GM19452 (cell line): ENCODE data around the gene FHOD3.
A peak's percentile ranks its signal among the peaks of the same experiment; 100 is the strongest.

ENCODE experiments used
- ATAC-seq: cut with Tn5 transposase; IDR thresholded peaks from one replicate; pipeline ENCODE4 v1.9.1; 2021; ENCODE audit not compliant: unreplicated experiment

The FHOD3 gene

DNA sequence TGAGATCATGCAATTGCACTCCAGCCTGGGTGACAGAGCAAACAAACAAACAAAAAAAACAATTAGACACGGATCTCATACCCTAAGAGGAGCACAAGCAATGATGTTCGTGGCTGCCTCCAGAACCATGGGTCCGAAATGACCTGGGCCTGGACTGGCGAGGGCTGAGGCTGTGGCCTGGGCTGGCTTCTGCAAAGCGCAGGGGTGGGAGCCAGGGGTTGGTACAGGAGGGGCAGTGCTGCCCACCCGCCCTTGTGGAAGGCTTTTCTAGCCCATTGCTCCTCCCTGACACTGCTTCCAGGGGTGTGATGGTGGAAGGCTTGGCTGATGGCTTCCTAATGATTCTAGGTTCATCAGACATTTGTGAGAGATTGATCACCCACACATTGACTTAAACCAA, 167.8 kb downstream of the FHOD3 start:
- ATAC-seq: no peak

DNA sequence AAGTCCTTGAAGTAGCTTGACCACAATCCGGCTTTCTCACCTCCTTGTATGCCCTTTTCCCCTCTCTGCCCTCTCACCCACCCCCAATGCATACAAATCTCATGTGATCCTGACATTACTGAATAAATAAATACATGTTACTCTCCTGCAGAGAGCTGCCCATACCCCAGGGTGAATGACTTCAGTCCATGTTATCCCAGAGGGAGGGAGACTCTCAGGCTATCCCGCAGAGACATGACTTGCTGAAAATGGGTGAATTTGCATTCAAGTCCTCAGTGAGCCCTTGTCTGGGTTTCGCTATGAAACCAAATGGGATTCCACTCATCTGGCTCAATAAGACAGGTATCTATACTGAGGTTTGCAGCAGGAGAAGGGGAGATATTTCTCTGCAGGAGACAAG, 168.5 kb downstream of the FHOD3 start:
- ATAC-seq: no peak

DNA sequence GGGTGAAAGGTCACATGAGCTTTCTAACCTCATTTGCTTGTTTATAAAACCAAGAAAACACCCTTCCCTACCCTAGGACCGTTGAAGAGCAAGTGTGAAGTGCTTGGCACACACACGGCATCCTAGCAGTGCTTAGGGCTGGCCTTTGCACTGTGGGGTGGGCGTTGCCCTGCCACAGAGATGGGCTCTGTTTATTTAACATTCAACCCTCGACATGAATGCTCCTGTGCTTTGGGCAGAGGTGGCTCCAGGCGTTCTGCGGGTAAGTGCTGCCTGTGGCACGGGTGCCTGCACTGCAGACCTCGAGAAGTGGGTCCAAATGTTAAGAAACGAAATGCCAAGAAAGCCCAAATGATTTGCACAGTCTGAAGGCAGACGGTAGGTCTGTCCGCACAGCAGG, 170.1 kb downstream of the FHOD3 start:
- ATAC-seq: no peak

GRCh38 chr18:36468161-36468560, 170.6 kb downstream of the FHOD3 start:
- ATAC-seq: no peak

DNA sequence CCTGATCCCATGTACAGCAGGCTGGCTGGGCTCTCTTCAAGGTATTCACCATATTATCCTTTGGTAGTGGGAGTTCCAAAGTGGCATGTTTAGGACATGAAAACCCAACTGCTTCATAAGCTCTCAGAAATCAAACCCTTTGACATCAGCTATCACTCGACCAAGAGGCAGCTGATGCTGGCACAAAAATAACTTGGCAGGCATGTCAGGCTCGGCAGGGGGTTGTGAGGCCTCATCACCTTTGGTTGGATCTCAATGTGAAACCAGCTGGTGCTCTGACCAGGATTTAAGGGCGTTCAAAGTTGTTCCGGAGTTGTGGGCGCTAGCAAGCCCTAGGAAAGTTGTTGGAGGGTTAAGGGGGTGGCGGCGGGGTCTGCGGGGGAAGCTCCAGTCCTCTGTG, 171.9 kb downstream of the FHOD3 start:
- no peak for ATAC-seq

DNA sequence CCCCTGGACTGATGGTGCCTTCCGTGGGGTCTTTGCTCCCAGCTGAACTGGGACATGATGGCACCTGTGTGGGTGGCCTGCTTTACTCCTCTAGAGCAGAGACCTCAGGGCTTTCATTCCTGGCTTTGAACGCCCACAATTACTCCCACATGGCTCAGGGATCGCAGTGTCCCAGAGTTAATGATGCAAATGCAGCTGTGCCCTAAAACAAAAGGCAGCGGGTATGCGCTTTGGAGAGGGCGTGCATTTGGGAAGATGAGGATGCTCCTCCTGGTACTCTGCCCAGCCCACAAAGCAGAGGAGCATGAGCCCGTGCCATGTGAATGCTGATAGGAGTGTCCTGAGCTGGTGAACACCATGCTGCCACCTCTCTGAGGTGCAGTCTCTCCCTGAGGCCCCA, 173.4 kb downstream of the FHOD3 start:
- no peak for ATAC-seq

DNA sequence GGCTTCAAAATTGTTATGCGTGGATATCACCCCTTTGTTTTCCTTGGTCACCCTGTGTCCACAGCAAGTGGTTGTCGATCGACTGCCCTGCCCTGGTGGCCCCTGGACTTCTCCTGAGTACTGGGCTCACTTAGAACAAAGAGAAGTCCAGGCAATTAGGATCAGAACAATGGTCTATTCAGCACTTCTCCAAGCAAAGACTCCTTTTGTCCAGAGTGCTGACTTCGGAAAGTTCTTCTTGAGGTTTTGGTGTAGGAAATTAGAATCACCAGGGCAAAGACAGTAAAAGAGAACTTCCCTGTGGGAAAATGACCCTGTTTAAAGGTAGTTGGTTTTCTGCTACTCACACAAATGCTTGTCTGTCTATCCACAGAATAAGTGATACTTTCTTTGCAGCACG, 173.9 kb downstream of the FHOD3 start:
- ATAC-seq: no peak

DNA sequence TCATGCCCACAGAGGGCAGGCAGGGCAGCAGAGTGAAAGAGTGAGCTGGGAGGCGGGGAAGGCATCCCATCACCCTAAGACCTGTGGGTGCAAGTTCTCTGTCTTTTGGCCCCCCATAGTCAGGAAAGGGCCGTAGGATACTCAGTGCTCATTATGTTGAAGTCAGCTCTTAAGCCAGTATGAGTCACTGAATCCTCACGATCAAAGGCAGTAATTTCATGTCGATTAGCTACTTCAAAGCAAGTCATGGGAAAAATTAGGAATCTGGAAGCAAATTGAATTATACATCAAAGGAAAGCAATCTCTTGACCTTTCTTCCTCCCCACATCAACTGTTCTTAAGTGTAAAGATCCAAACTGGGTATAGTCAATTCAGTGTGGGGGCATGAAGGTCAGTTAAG, 178.9 kb downstream of the FHOD3 start:
- no peak for ATAC-seq

DNA sequence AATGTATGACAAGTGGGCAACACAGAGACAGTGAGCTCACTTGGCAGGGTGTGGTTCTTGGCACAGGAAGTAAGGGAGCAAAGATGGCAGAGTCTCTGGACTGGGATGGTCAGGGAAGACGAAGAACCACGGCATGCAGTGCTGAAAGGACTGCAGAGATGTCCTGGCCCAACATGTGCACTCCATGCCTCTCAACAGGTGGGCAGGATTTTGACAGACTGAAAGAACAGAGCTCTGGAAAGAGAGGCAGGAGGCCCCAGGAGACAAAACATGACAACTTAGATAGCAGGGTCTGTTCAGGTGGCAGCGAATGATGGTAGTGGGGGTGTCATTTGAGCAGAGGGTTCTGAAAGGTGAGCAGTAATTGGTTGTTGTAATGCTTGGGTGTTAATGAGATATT, 180.3 kb downstream of the FHOD3 start:
- no peak for ATAC-seq

DNA sequence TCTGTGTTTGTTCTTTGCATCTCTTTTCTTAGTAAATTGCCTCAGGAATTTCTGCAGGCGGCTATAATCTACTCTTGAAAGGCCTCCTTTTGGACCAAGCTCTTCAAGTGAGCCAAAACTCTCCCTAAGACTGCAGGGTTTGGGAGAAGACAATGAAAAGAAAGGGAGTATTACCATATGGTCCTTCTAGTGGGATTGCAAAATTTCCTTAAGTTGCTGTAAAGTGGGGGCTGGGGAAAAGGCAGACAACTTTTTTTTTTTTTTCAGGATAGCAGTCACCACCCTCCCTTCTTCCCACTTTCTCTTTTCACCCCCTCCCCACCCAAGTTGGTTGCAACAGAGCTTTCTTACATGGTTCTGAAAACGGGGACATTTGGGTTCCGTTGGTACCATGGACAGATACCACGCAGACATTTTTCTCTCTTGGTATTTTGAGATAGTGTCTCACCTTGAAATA, 183.7 kb downstream of the FHOD3 start:
- no peak for ATAC-seq

DNA sequence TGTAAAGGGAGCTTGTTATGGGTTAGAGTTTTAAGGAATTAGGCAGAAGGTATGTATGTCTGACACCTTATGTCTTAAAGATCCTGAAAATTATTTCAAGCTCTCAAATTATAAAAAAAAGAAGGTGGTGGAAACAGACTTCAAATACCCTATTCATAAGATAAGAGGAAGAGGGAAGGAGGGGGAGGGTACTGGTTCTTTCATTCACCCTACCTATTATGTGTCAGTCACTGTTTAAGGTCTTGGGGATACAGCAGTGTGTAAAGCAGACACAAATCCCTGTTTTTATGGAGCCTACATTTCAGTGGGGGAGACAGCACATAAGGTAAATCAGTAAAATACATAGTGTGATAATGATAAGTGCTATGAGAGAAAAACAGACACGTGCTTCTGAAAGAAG, 184.4 kb downstream of the FHOD3 start:
- no peak for ATAC-seq

GRCh38 chr18:36484591-36484990, 187.1 kb downstream of the FHOD3 start:
- ATAC-seq: no peak

- no peak for ATAC-seq
These were observed 188.3 kb downstream of the FHOD3 start for GRCh38 chr18:36485772-36486171.

GRCh38 chr18:36488131-36488530, 190.6 kb downstream of the FHOD3 start:
- ATAC-seq: no peak

DNA sequence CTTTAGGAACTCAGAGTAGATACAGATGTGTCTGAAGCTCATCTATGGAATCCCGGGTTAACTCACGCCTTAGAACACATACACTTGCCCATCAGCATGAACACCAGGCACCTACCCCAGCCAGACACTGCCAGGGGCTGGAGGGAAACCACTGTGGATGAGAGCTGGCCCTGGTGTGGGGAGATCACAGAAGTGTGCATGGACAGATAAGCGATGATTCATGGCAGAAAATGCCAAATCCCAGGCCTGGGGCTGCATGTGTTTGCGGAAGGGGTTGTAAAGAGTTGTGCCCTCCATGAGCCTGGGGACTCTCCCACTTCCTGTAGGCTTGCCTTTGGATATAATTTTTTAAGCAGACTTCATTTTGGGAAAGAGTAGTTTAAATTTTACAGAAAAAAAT, 193.4 kb downstream of the FHOD3 start:
- ATAC-seq: no peak

- ATAC-seq: no peak
These were observed 195.3 kb downstream of the FHOD3 start for GRCh38 chr18:36492604-36493329.

DNA sequence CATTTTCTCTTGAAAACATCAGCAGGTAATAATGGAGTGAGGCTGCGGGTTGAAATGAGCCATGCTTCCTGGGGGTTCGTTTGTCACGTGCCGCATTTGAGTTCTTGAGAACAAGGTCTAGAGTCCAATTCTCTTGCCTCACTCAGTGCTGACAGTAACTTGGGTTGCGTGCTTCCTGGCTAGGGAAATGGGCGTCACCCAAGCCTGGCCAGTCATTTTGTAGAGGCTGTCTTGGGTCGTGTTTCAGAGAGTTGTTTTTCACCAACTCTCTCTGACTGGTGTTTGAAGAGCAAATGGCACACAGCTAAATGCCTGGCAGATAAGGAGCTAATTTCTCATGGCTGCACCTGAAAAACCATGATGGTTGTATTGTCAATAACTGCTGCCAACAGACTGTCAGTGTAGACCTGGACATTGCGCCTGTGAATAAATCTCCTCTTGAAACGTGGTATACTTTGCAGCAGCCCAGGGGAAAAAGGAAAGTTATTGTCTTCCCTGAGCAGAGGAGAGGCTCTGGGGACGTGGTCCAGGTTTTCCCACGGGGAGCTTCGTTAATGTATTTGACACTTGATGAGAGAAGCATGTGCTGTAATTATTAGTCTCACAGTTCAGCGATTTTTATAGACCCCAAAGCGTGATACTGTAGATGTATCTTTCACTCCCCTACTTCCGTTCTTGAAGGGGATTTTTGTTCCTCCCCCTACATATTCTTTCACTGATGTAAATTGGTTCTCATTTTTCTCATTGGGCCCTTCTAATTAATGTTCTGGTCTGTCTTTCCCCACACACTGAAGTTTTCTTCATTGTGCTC, 196.0 kb downstream of the FHOD3 start:
- ATAC-seq: no peak

GRCh38 chr18:36494160-36494437, 196.6 kb downstream of the FHOD3 start:
- no peak for ATAC-seq

GRCh38 chr18:36496022-36496421, 198.5 kb downstream of the FHOD3 start:
- no peak for ATAC-seq

DNA sequence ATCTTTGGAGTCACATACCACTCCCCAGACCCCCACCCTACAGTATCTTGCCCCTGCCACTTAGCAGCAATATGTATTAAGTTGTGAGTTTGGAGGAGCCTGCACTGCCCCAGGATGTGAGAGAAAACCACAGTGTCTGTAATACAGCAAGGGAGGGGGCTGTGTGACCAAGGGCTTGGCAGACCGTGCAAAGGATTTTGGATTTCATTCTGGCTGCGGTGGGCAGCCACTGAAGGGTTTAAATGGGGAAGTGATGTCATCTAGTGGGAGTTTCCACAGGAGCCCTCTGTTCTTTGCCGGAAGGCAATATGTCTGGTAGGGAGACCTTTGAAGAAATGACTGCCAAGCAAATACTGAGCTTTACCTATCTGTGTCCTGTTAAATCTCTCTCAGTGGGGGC, 202.4 kb downstream of the FHOD3 start:
- peak; percentile 89 for ATAC-seq

GRCh38 chr18:36501100-36501499, 203.6 kb downstream of the FHOD3 start:
- ATAC-seq: no peak

GRCh38 chr18:36503477-36503876, 206.0 kb downstream of the FHOD3 start:
- no peak for ATAC-seq

DNA sequence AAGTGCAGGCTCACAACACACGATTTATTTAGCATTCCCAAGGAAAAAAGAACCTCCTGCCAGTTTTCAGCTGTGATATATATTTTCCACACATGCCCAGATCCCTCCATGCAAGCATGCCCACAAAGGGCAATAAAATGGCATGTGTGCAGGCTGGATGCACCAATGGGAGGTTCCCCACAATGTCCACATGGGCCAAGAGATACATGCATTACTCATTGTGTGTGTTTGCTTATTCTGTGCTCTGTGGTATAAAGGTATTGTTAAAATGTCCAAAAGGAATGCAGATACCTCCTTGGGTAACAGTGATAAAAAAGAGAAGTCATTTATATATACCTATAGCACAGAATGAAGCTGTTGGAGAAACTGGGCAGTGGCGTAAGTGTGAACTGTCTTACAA, 207.4 kb downstream of the FHOD3 start:
- no peak for ATAC-seq
